Measurements from ENCODE around the gene NID1. TPM values are rescaled to one million over a fixed set of nuclear protein-coding genes. Genes with fewer than 3 reads are reported as not detected.

NID1 gene
- total and polyA plus RNA-seq, 9 of the 15 experiments (the other 6 are each of a cell fraction or from before 2014, with no cell fraction given), result 0.22 TPM; not detected in 8

DNA sequence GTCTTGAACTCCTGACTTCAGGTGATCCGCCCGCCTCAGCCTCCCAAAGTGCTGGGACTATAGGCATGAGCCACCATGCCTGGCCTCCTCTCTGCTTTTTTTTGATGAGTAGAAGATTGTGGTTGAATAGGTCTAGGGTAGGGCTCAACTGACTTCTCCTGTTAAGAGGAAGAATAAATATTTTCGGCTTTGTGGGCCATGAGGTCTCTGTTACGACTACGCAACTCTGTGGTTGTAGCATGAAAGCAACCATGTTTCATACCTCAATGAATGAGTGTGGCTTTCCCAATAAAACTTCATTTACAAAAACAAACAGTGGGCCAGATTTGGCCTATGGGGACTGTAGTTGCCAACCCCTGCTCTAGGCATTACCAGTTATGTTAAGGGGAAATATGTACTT, 67.8 kb downstream of the NID1 start:
- Histone ChIP-seq H3K36me3 (ENCODE audit: control insufficient read depth, insufficient read depth, low read length) (no peaks in the 10 kb centered on the region), H3K9me3 (replicated peaks; ENCODE audit: control insufficient read depth, insufficient read depth, low read depth, low read length) (no peaks in the 10 kb centered on the region), H3K4me2 (ENCODE audit: insufficient read depth, low read length) (no peak overlapping the region), H3K4me1 (replicated peaks in 1 of 2; ENCODE audit: control insufficient read depth in 2 of 2, insufficient read depth in 2 of 2, low read length in 2 of 2) (peaks cover 6 to 7% of the 10 kb centered on the region in 2 experiments; a peak in 4 of 5 replicates), H2AFZ (ENCODE audit: low read depth, low read length) (no peak overlapping the region), H3K27me3 (ENCODE audit: control insufficient read depth in 2 of 2, insufficient read depth in 2 of 2, low read length in 2 of 2) (peaks cover 38 to 58% of the 10 kb centered on the region in 2 experiments), H3K27ac (ENCODE audit: extremely low read depth, low read depth, low read length) (no peak overlapping the region), H4K20me1 (replicated peaks; ENCODE audit: control insufficient read depth, insufficient read depth, low read length) (peaks cover 3% of the 10 kb centered on the region; the same call in 1 of the 2 replicates), H3K4me3 (no peak overlapping the region), H3K79me2 (ENCODE audit: control insufficient read depth, insufficient read depth, low read length) (no peaks in the 10 kb centered on the region), H3K9ac (ENCODE audit: insufficient read depth in 1 of 2, low read depth in 2 of 2, low read length in 2 of 2) (no peak overlapping the region), H3K9me1 (ENCODE audit: control insufficient read depth, insufficient read depth, low read length) (peaks cover 5% of the 10 kb centered on the region)
- POLR2A ChIA-PET, result no interaction called here
- TF ChIP-seq SAP30 (IDR thresholded peaks at IDR 0.05; ENCODE audit: borderline replicate concordance, insufficient read depth, low read depth, low read length, poor library complexity, severe bottlenecking), result no peak
- TF ChIP-seq, protein P1, sequence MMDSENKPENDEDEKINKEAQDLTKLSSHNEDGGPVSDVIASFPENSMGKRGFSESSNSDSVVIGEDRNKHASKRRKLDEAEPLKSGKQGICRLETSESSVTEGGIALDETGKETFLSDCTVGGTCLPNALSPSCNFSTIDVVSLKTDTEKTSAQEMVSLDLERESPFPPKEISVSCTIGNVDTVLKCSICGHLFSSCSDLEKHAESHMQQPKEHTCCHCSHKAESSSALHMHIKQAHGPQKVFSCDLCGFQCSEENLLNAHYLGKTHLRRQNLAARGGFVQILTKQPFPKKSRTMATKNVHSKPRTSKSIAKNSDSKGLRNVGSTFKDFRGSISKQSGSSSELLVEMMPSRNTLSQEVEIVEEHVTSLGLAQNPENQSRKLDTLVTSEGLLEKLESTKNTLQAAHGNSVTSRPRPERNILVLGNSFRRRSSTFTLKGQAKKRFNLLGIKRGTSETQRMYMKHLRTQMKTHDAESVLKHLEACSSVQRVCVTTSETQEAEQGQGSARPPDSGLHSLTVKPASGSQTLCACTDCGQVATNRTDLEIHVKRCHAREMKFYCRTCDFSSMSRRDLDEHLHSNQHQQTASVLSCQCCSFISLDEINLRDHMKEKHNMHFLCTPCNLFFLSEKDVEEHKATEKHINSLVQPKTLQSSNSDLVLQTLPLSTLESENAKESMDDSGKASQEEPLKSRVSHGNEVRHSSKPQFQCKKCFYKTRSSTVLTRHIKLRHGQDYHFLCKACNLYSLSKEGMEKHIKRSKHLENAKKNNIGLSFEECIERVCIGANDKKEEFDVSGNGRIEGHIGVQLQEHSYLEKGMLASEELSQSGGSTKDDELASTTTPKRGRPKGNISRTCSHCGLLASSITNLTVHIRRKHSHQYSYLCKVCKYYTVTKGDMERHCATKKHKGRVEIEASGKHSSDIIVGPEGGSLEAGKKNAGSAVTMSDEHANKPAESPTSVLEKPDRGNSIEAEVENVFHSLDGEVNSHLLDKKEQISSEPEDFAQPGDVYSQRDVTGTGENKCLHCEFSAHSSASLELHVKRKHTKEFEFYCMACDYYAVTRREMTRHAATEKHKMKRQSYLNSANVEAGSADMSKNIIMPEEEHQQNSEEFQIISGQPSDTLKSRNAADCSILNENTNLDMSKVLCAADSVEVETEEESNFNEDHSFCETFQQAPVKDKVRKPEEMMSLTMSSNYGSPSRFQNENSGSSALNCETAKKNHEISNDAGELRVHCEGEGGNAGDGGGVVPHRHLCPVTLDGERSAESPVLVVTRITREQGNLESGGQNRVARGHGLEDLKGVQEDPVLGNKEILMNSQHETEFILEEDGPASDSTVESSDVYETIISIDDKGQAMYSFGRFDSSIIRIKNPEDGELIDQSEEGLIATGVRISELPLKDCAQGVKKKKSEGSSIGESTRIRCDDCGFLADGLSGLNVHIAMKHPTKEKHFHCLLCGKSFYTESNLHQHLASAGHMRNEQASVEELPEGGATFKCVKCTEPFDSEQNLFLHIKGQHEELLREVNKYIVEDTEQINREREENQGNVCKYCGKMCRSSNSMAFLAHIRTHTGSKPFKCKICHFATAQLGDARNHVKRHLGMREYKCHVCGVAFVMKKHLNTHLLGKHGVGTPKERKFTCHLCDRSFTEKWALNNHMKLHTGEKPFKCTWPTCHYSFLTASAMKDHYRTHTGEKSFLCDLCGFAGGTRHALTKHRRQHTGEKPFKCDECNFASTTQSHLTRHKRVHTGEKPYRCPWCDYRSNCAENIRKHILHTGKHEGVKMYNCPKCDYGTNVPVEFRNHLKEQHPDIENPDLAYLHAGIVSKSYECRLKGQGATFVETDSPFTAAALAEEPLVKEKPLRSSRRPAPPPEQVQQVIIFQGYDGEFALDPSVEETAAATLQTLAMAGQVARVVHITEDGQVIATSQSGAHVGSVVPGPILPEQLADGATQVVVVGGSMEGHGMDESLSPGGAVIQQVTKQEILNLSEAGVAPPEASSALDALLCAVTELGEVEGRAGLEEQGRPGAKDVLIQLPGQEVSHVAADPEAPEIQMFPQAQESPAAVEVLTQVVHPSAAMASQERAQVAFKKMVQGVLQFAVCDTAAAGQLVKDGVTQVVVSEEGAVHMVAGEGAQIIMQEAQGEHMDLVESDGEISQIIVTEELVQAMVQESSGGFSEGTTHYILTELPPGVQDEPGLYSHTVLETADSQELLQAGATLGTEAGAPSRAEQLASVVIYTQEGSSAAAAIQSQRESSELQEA (IDR thresholded peaks at IDR 0.05; ENCODE audit: low read depth), result no peak
- TF ChIP-seq MYBL2 (IDR thresholded peaks at IDR 0.05; ENCODE audit: low read depth), result no peak
- TF ChIP-seq MYBL2 (CRISPR knock-in tag; IDR thresholded peaks at IDR 0.05; ENCODE audit: borderline replicate concordance), result no peak
- no peak for TF ChIP-seq ZNF165 (CRISPR knock-in tag; IDR thresholded peaks at IDR 0.05; ENCODE audit: borderline replicate concordance)
- ATAC-seq (no peak), DNase-seq (ENCODE audit: extremely low read depth in 1 of 4, low spot score in 3 of 4) (no peak), FAIRE-seq (no peak)
- no TSS peak for BruUV-seq (replicated peaks)
- in situ Hi-C loops (cut with MboI), result no loop called here
- intact Hi-C loops (cut with micrococcal nuclease), result no loop called here
- CTCF ChIA-PET (ENCODE audit: low intra/inter-chr PET ratio), result no interaction called here
- 23% methylated on average over 5 of the region's 5 CpGs for WGBS (ENCODE audit: insufficient coverage, low coverage, missing lambda C conversion rate)

All from K562 (cell line).